Upper lobe of left lung (tissue), 4 donors: ENCODE results near the gene INPP4B.

Experiments used
- CTCF ChIP-seq, 6 experiments: fragments of 450-650 bp in 4 of 6; fragments of 200-600 bp in 2 of 6; sonication (generic) in 2 of 6; IDR thresholded peaks; one replicate each; pipeline ENCODE4 v1.5.1; 2016 to 2019; ENCODE audit warnings: antibody characterized with exemption in 6 of 6
- EP300 ChIP-seq, 4 donors: sonication (generic); formaldehyde crosslinking; IDR thresholded peaks; one replicate each; pipeline ENCODE4 v1.5.1; 2017; ENCODE audit warnings: antibody characterized with exemption in 4 of 4, control low read depth in 2 of 4
- POLR2A ChIP-seq, 4 donors: fragments of 450-650 bp; IDR thresholded peaks; one replicate each; pipeline ENCODE4 v1.5.1; 2016 to 2017; ENCODE audit warnings: antibody characterized with exemption in 4 of 4, mild to moderate bottlenecking in 2 of 4
- POLR2AphosphoS5 ChIP-seq, 2 donors: sonication (generic); formaldehyde crosslinking; IDR thresholded peaks; one replicate each; pipeline ENCODE4 v1.5.1; 2017; ENCODE audit warnings: antibody characterized with exemption in 2 of 2

DNA sequence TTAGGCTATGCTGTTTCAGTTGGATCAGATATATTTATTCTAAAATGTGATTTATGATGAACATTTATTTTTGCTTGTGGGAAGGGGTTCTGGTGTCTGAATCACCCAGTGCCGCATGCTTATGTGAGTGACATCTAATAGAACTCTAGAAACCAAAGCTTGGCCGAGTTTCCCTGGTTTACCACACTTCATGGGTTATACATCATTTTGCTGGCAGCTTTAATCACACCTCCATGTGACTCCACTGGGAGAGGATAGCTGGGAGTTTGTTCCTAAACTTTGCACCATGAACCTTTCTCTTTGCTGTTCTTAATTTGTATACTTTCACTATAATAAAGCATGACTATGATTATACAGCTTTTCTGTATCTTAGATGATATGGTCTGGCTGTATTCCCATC is 382.9 kb downstream of the INPP4B start:
- TF ChIP-seq POLR2A (IDR thresholded peaks at IDR 0.05): no peak
- TF ChIP-seq CTCF (IDR thresholded peaks at IDR 0.05): no peak
- TF ChIP-seq POLR2AphosphoS5 (IDR thresholded peaks at IDR 0.05): no peak
- no peak for TF ChIP-seq EP300 (IDR thresholded peaks at IDR 0.05)
